HUDEP-2 (cell line): Measurements from ENCODE around the gene SKAP1.

Experiments
- DNase-seq, 76 experiments: peaks; one replicate each; lab custom pipeline; 2025; ENCODE audit not compliant: unreplicated experiment in 76 of 76; lab: John Stamatoyannopoulos, UW

The SKAP1 gene

DNA sequence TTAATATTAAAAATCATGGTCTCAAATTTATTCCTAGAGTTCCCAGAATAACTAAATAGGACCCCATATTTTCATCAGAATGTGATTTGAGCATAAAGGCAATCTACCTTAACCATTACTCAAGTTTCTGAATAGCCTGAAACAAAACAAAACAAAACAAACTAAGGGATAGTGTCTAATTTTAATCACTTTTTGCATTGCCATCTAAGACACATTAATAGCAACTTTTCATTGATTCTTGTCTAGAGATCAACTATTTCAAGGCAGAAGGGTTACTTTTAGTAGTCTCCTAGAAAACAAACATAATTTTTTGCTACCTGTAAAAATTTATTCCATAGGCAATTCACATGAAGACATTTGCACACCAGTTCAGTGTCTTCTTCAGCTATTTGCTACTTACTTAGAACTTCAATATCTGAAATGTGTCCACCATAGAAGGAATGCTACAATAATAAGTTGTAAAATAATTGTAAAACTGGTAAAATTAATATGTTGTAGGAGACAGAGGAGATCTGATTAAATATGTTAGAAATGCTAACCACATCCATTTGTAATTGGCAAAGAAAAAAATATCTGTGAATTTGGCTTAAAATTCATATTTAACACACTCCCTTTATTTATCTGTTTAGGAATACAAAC lies 94.7 kb downstream of the SKAP1 start:
- DNase-seq = no peak

DNA sequence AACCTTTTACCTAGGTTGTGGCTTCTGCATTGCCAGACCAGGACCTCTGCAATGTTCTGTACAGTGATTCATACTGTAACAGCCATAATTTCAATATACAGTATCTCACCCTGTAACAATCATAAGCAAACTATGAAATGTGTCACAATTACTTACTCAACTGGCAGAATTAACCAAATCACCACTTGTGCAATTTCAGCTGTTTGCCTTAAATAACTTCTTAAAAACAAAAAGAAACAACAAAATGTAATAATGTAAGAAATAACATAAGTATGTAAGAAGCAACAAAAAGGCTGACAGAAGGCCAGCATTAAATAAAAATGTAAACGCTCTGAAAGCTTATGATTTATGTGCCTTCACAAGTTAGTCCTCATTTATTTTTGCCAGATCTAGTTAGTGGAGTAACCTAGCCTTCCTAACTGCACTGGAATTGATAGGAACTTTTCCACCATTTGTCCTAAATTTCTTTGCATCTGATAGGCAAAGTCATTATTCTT lies 96.9 kb downstream of the SKAP1 start:
- DNase-seq = no peak

DNA sequence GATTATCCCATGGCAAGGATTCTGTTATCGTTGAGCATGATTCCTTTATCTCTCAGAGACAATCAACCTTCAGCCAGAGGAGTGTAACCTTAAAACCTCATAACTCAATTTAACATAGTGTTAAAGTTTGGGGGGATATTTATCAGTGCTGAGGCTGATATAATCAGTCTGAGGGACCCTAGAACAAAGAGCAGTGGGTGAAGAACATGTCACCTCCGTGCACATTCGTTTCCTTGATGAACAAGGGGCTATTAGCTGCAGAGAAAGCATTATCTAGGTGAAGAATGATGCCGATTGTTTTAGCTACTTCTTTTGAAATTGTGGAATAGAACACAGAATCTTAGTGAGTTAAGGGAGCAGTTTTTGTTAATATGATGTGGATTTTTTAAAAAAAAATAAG lies 99.1 kb downstream of the SKAP1 start:
- no peak for DNase-seq

DNA sequence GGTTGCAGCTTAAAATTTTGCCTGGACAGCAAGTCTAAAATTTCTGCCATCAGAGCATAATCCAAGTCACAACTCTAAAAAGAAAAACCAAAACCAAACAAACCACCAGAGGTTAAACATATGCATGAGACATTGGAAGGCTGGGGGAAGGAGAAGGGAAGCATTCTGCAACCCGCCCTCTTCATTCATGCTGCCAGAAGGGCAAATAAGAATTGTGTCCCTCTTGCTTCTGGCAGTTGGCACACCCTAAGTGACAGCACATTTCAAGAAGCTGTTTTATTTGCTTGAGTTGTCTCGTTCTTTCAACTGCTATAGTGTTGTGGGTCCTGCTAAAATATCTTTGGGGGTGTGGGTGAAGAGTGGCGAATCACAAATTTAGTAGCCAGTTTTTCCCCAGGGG lies 99.6 kb downstream of the SKAP1 start:
- no peak for DNase-seq

DNA sequence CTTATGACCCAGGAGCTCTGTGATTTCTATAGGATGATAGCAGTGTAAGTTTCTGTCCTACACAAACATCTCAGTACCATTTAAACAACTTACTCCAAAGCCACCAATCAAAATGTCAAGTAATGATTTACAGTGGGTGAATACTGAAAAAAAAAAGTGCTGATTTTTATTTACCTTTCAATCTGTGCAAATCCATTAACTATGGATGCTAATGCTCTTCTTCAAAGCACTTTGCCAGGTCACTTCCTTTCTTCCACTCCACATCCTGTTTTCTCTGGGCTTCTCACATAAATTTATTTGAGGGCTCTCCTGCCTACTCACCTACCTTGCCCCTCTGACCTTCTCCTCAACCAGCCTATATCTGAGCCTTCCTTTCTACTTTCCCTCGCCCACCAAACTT lies 101.6 kb downstream of the SKAP1 start:
- DNase-seq = no peak

DNA sequence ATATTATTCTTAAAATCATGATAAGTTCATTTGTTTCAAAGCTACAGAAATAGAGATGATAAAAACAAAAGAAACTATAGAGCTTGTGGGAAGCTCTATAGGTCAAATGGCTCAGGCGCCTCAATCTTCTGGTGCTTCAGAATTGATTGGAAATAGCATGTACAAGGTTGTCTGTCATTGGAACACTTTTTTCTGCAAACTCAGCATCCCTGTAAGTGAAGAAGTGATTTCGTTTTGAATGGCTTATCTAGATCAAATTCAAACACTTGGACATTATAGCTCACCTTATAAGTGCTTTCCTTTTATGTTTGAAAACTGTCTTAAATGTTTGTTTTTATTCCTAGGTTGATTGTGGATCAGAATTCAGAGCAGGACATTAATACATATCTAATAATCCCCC lies 103.7 kb downstream of the SKAP1 start:
- no peak for DNase-seq

DNA sequence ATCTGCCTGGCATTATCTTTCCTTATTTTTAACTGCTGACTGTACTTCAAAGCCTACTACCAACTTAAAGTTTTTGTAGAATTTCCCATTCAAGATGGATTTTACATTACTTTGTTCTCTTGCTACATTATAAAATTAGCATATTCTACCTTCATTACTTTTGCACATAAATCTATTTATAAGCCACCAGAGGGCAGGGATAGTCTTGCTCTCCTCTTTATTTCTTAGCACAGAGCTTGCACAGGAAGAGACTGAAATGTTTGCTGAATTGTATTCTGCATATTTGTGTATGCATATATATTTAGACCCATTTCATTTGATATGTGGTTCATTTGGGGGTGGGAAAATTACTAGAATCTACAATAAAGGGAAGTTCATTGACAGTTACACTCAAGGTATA lies 108.0 kb downstream of the SKAP1 start:
- peak in 1 of 76 experiments; percentile 2 for DNase-seq

DNA sequence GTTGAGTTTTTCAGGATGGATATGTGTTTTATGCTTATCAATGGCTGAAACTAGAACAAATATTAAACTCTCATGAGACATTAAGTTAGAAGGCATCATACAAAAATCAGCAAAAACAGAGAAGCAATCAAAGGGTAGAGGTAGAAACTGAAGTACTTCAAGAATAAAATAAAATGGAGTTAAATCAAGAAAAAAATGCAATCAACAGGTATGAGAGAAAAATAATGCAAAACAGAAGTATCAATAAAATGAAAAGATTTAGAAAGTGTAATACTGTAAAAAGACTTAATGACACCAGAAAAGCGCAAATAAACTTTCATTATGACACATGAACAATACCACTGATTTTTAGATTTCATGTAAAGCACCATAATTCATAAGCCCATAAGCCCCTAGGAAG lies 112.3 kb downstream of the SKAP1 start:
- no peak for DNase-seq

DNA sequence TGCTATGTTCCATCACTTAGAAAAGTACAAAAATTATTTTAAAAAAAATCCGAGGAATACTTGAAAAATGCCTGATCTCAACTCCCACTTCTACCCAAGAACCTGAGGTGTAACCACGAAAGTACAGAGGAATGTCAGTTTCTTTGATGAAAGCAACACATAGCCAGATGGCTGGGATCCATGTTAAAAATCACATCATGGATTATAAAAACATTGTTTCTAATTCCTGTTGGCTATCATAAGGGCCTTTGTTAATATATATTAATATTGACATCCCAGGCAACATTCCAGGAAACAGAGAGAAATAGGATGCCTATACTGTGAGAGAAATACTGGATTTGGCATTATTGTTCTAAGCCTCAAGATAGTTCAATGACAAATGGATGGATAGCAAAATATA lies 115.3 kb downstream of the SKAP1 start:
- DNase-seq = no peak

DNA sequence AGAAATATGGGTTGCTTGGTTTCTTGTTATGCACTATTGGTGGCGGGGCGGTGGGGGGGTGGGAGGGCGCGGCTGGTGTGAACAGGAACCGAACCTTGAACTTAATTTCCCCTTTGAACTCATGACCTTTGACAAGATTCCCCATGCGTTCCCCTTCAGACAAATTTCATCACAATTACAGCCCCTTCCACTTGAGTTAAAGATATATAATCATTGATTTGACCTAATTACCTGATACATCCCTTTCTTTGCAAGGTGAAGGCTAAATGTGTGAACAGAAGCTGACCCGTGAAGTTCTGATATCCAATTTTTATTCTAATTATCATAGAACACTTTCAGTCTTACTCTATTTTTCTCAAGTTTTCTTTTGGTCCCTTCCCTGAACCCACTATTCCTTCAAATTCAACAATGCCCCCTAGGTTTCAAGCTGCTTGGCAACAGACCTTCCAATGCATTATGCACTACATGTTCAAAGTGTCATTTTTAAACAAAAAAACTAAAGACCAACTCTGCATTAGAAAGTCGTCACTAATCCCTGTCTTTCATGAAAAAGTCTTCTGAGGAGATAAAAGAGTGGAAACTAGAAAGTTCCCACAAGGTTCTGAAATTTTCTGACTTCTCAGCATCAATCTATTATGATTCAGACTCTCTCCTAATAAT lies 116.8 kb downstream of the SKAP1 start:
- no peak for DNase-seq

DNA sequence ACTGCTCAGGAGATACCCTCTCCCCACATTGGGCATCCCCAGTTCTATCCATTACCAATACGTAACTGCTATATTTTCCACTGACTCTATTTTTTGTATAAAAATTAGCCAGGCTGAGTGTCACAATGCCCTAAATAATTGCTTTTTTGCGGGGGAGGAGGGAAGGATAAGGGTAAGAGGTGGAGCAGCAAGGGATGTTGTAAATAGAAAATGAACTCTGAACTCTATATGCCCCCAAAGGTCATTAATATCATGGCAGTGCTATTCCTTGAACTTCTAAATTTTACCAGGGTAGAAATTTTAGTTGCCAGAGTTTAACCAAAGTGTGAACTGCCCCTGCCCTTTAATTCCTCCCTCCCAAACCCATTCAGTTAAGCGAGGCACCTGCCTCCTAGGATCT lies 118.7 kb downstream of the SKAP1 start:
- DNase-seq = no peak

DNA sequence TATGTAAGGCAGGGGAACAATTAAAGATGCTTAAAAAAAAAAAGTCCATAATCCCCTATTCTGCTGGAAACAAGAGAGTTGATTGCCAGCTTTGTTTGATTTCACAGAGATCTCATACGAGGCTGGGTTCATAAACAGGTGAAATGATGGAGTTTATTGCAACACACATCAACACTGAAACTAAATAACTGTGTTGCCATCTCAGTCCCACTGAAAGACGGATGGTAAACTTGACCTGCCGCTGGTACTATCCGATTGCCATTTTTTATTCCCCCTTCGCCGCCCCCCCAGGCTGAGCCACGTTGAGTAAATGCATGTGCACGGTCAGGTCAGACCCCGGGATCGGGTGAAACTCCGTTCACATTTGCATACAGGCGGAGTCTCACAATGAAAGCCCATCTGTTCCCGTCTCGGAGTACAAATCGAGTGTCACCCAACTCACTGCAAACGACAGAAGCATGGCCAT lies 119.2 kb downstream of the SKAP1 start:
- no peak for DNase-seq

DNA sequence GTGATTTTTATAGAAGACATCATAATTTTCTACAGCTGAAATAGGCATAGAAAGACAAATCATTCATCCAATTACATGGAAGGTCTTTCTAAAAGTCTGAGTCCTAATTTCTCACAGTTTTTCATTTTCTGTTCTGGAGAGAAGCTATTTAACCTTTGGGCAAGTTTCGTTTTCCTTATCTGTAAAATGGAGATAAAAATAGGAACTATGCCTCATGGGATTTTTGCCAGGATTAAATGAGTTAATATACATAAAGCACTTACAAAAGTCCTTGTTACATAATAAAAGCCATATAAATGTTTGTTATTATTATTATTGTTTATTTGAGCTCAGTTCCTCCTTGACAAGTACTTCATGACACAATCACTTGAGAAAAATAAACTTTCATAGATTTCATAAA lies 121.4 kb downstream of the SKAP1 start:
- DNase-seq = no peak

DNA sequence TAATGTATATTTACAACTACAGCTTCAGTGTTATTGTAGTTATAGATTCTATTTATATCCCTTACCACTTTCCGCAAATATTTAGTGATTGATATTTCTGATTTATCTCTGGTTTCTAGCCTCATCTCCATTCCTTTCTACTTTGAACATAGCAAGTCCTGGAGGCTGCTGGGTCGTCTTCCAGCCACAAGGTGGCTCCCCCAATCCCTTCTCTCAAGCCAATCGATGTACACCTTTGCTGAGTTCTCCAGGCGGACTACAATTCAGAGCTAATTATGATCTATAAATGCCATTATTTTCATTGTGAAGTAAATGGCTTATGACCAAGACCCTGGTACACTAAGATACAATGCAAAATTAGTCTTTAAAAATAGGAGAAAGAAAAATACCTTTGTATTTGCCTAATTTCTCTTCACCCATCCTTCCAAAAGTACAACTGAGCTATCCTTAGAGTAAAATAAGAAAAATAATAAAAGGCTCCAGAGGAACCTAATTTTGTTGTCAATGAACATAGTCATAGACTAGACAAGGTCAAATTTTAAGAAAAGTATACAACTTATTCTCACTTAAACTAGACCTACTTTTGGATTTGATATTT lies 122.1 kb downstream of the SKAP1 start:
- DNase-seq = peak in 43 of 76 experiments; percentile 1 to 63 (median 16)

DNA sequence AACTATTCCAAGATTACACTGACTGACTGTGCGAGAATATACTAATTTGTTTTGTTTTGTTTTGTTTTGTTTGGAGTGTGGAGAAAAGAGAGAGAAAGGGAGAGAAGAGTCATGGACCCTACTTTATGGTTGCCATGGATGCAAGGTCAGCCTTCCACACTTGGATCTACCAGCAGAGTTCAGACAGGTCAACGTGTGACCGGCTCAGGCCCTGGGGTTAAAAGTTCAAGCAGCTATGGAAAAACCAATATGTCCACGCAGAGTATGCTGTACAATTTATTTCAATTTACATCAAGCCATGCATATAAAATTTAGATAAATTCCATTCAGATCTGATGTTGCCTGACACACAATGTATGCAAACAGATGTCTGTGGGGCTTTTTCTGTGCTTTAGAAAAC lies 122.8 kb downstream of the SKAP1 start:
- DNase-seq = no peak

DNA sequence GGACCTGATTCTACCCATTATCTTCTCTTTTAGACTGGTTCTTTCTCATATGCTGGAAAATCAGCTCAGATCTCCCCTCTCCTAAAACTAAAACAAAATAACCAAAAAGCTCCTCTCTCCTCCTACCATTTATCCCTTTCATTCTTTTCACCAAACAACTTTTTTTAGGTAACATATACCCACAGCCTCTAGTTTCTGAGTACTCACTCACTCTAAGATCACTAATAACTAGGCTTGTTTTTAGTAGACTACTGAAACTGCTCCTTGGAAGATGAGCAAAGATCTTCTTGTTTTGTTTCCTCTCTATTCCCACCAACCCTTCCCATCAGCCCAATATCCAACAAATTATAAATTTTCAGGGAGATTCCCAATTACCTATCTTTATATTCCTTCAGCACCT lies 129.0 kb downstream of the SKAP1 start:
- no peak for DNase-seq

DNA sequence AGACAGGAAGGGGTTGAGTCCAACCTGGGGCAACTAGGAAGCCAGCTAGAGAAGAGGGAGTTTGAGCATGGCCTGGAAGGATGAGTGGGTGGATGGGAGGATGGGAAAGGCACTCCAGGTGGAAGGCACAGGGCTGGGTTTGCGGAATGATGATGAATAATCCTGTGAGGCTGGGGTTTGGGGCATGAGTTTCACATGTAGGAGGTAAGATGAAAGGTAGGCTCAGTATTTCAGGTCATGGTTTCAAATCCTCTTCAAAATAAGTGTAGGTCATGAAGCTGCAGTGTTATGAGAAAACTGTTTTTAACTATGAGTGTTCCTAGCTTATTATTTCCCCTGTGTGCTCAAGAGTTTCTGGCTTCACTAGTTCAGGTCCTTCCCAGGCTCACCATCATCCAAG lies 130.3 kb downstream of the SKAP1 start:
- DNase-seq = no peak

DNA sequence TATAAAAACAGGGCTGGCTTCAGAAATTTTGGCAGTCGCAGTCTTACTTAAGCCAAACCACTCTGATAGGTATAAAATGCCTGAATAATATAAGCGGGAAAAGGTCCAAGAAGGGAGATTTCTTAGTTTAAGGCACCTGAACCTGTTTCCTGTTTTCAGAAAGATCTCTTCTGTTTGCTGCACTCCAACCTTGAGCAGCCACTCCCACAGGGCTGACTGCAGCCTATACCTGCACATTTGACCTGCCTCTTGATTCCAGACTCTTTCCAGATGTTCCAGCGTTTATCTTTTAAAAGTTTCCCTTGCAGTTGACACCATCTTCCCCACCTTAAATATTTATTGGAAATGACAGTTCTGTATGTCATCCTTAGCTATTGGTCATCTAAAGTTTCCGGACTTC lies 132.2 kb downstream of the SKAP1 start:
- DNase-seq = no peak

DNA sequence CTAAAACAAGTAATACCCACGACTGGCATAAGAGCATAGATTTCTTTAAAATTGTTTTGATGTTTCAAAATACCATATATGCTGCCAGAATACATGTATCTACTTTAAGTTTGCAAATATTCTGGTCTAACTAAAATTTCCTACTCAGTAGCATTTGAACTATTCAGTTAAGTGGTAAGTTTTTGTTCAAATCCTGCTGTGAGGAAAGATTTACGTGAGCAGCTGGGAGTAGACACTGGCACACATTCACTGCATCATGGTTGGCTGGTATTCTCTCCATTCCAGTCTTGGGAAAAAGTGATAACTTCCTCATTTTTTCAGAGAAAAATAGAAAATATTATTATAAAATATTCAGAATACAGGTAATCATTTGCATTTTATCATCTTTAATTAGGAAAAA lies 133.6 kb downstream of the SKAP1 start:
- DNase-seq = no peak

DNA sequence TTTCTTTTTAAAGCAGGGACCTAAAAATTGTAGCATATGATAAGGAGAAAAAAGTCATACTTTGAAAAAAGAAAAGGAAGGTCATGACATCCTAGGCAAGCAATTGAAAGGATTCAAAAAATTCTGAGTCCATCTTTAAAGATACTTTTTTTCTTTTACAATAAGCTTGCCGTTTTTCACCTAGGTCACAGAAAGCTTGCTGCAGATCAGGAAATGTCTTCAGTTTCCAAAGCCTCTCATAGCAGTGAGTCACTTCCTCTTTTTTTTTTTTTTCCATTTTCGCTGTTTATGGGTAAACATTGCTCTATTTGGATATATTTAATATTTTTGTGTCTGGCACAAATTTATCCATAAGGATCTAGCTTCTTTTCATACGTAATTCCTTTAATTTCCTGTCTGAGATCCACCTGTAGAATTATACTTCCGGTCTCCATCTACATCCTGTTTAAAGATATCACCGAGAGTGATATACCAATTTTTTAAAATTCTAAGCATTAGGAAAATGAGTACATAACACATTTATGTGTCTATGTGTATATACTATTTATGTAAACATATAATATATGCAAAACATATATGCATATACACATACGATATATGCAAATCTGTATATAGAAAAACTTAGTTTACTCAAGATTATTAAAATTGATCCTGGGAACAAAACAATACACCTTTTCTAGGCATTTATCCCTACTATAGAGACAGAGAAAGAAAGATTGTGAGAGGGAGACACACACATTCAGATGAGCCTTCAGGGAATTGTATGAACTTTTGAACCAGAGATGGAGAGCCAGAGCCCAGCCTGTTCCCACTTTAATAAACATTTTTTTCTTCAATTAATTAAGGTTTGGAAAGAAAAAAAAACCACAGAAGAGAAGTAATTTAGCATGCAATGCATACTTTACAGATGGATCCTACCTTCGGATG lies 134.4 kb downstream of the SKAP1 start:
- DNase-seq = peak in 1 of 76 experiments; percentile 1

DNA sequence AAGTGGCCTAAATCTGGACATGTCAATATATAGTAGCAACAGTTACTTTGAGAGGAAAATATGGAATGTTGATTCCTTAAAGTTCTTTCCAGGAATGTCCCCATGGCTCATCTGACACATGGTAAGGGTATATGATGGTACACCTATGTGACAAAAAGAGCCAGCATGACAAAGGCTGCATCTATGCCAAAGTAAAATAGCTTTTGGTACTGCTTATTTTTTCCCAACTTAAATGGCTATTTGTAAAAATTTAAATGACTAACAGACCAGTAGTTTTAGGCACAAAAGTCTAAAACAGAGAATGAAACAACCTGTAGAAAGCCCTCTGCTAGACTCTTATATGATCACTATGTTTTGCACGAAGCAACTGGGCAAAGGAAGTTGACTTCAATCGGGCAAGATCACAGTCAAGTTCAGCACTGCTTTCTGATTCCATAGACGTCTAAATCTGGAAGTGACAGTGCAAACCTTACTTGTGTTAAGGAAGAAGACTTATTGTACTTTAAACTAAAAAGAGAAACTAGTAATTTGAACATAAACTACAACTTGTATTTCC lies 135.1 kb downstream of the SKAP1 start:
- no peak for DNase-seq
